Natural killer cell (primary cell): Measurements from ENCODE around the gene DCP2. TPM values are rescaled to one million over a fixed set of nuclear protein-coding genes. Genes with fewer than 3 reads are reported as not detected.

Experiments
- ATAC-seq, 3 donors: fragments of 150-1000 bp in 2 of 3; fragments of 200-7000 bp in 1 of 3; cut with Tn5 transposase; 1 replicate in 1 of 3; 2 replicates in 2 of 3; pipeline ENCODE4 v1.10.0; 2021; ENCODE audit warnings: mild to moderate bottlenecking in 2 of 3, moderate library complexity in 2 of 3
- DNase-seq, 2 donors: peaks; one replicate each; pipeline versions ENCODE4 v3.0.0 to v3.0.0-alpha.2; 2013 to 2021; ENCODE audit warnings: mixed read lengths in 1 of 2
- H3K27ac ChIP-seq: one replicate; pipeline ENCODE4 v1.5.1; 2013; ENCODE audit warnings: mild to moderate bottlenecking, low read length
- H3K27me3 ChIP-seq: one replicate; pipeline ENCODE4 v1.6.1; 2013; ENCODE audit warnings: low read length; ENCODE audit not compliant: control insufficient read depth, insufficient read depth
- H3K36me3 ChIP-seq: one replicate; pipeline ENCODE4 v1.6.1; 2013; ENCODE audit warnings: low read length; ENCODE audit not compliant: control insufficient read depth, insufficient read depth
- H3K4me1 ChIP-seq: one replicate; pipeline ENCODE4 v1.6.1; 2013; ENCODE audit warnings: low read length; ENCODE audit not compliant: control insufficient read depth, insufficient read depth
- H3K4me3 ChIP-seq: one replicate; pipeline ENCODE4 v1.5.1; 2013; ENCODE audit warnings: low read length
- H3K9me3 ChIP-seq: one replicate; pipeline ENCODE4 v1.6.1; 2013; ENCODE audit warnings: low read length; ENCODE audit not compliant: control insufficient read depth, insufficient read depth
- H3K27ac Mint-ChIP-seq, 2 donors: one replicate each; pipeline ENCODE4 v1.8.0; 2022; ENCODE audit warnings: mild to moderate bottlenecking in 2 of 2, mixed read lengths in 2 of 2, moderate library complexity in 1 of 2
- H3K27me3 Mint-ChIP-seq, 2 donors: one replicate each; pipeline ENCODE4 v1.8.0; 2022; ENCODE audit warnings: low read depth in 2 of 2, mixed read lengths in 2 of 2
- H3K36me3 Mint-ChIP-seq: one replicate; pipeline ENCODE4 v1.8.0; 2022; ENCODE audit warnings: mixed read lengths
- H3K4me1 Mint-ChIP-seq, 2 donors: one replicate each; pipeline ENCODE4 v1.8.0; 2022; ENCODE audit warnings: mixed read lengths in 2 of 2
- H3K4me3 Mint-ChIP-seq: one replicate; pipeline ENCODE4 v1.8.0; 2022; ENCODE audit warnings: mild to moderate bottlenecking, moderate library complexity, mixed read lengths
- H3K9me3 Mint-ChIP-seq, 2 donors: one replicate each; pipeline ENCODE4 v1.8.0; 2022; ENCODE audit warnings: mixed read lengths in 2 of 2
- CTCF ChIP-seq: fragments of 200-600 bp; IDR thresholded peaks from one replicate; pipeline ENCODE4 v1.8.0; 2022; ENCODE audit warnings: antibody characterized with exemption
- WGBS: methylation state at CpG from one replicate; pipeline ENCODE4 v1.1.7; 2013; ENCODE audit warnings: missing lambda C conversion rate; ENCODE audit not compliant: insufficient coverage; 5-methylcytosine and 5-hydroxymethylcytosine counted together
- intact Hi-C: fragments of 100-400 bp; cut with micrococcal nuclease; formaldehyde crosslinking; loops from one replicate; pipeline ENCODE4 v1.14.2; 2022
- total RNA-seq, 4 donors: library from RNA; stranded (reverse); fragments of 120-200 nt in 1 of 4; gene quantifications; one replicate each; pipeline versions ENCODE4 v1.2.3 to v1.2.4, GENCODE V29; 2013 to 2022

Gene DCP2
- total RNA-seq, 3 donors from 2014 or later (not counting 1 experiment from before 2014, with no cell fraction given): 69.3 to 82.9 (median 76.7) TPM

GRCh38 chr5:112995764-112996618 is 19.4 kb downstream of the DCP2 start:
- peak; percentile 88 for TF ChIP-seq CTCF
- ATAC-seq (peak; percentile 87 to 98 (median 94)), DNase-seq (peak; percentile 71 to 86)
- Mint-ChIP-seq H3K27ac (peak overlapping the region; percentile 45 to 59), H3K36me3 (no peaks in the 10 kb centered on the region), H3K4me3 (no peak overlapping the region), H3K4me1 (peaks cover 18 to 24% of the 10 kb centered on the region in 2 donors), H3K9me3 (no peaks in the 10 kb centered on the region), H3K27me3 (no peaks in the 10 kb centered on the region)
- no peaks in the 10 kb centered on the region for H3K9me3 ChIP-seq
- H3K27me3 ChIP-seq: no peaks in the 10 kb centered on the region
- H3K36me3 ChIP-seq: peaks cover 39% of the 10 kb centered on the region
- no peak overlapping the region for H3K4me3 ChIP-seq
- no peaks in the 10 kb centered on the region for H3K4me1 ChIP-seq
- WGBS: 48% methylated on average over 5 of the region's 7 CpGs
- intact Hi-C loops: loop anchor here (1.0 to 10.0 kb wide), 4 partner anchors 149 to 610 kb away; partner anchors contain the start of gene YTHDC2
- H3K27ac ChIP-seq: no peak overlapping the region

GRCh38 chr5:112996830-112997374 is 20.3 kb downstream of the DCP2 start:
- Mint-ChIP-seq H3K36me3 (peaks cover 6% of the 10 kb centered on the region), H3K4me1 (peaks cover 18 to 24% of the 10 kb centered on the region in 2 donors), H3K27me3 (no peaks in the 10 kb centered on the region), H3K4me3 (no peak overlapping the region), H3K27ac (peak overlapping the region in 1 of 2 donors; percentile 45), H3K9me3 (no peaks in the 10 kb centered on the region)
- no peak overlapping the region for H3K4me3 ChIP-seq
- ATAC-seq (no peak), DNase-seq (no peak)
- H3K27me3 ChIP-seq: no peaks in the 10 kb centered on the region
- WGBS: 87% methylated on average over 4 of the region's 4 CpGs
- no peak overlapping the region for H3K27ac ChIP-seq
- H3K4me1 ChIP-seq: no peaks in the 10 kb centered on the region
- no peak for TF ChIP-seq CTCF
- H3K9me3 ChIP-seq: no peaks in the 10 kb centered on the region
- intact Hi-C loops: loop anchor here (1.0 to 10.0 kb wide), 4 partner anchors 148 to 609 kb away; partner anchors contain the start of gene YTHDC2
- H3K36me3 ChIP-seq: peaks cover 48% of the 10 kb centered on the region

GRCh38 chr5:112998296-112998695 is 21.7 kb downstream of the DCP2 start:
- Mint-ChIP-seq H3K4me3 (no peak overlapping the region), H3K27me3 (no peaks in the 10 kb centered on the region), H3K4me1 (peaks cover 17 to 18% of the 10 kb centered on the region in 2 donors), H3K9me3 (no peaks in the 10 kb centered on the region), H3K36me3 (peaks cover 14% of the 10 kb centered on the region), H3K27ac (peak overlapping the region in 1 of 2 donors; percentile 81)
- 100% methylated on average over 3 of the region's 4 CpGs for WGBS
- Histone ChIP-seq H3K36me3 (peaks cover 51% of the 10 kb centered on the region), H3K4me3 (no peak overlapping the region), H3K27ac (no peak overlapping the region), H3K9me3 (no peaks in the 10 kb centered on the region), H3K4me1 (no peaks in the 10 kb centered on the region), H3K27me3 (no peaks in the 10 kb centered on the region)
- TF ChIP-seq CTCF: no peak
- no peak for ATAC-seq
- no peak for DNase-seq
- intact Hi-C loops: loop anchor here (5.0 to 10.0 kb wide), 2 partner anchors 147 to 514 kb away; partner anchors contain the start of gene YTHDC2
